CD4-positive, alpha-beta T cell treated with Interleukin-17A for 1 hour (primary cell): ENCODE measurements around the gene MECR.

Source experiments
- DNase-seq: peaks from one replicate; pipeline ENCODE4 v3.0.0-alpha.2; 2020

The MECR gene

GRCh38 chr1:29255134-29255666 lies 24.5 kb upstream of the MECR start:
- DNase-seq: no peak

- DNase-seq: no peak
These were observed 23.6 kb upstream of the MECR start for GRCh38 chr1:29254346-29254745.

GRCh38 chr1:29253180-29253579 lies 22.4 kb upstream of the MECR start:
- no peak for DNase-seq

GRCh38 chr1:29251164-29252124 lies 20.7 kb upstream of the MECR start:
- no peak for DNase-seq

GRCh38 chr1:29249951-29250581 lies 19.3 kb upstream of the MECR start:
- DNase-seq: no peak

- no peak for DNase-seq
These were observed 18.5 kb upstream of the MECR start for GRCh38 chr1:29249170-29249691.

- no peak for DNase-seq
These were observed 17.7 kb upstream of the MECR start for GRCh38 chr1:29248409-29248808.

- DNase-seq: no peak
These were observed 17.0 kb upstream of the MECR start for GRCh38 chr1:29247571-29248273.

- no peak for DNase-seq
These were observed 16.3 kb upstream of the MECR start for GRCh38 chr1:29247044-29247443.

- no peak for DNase-seq
These were observed 15.1 kb upstream of the MECR start for GRCh38 chr1:29245876-29246275.

GRCh38 chr1:29245261-29245660 lies 14.5 kb upstream of the MECR start:
- no peak for DNase-seq

GRCh38 chr1:29243871-29244200 lies 13.1 kb upstream of the MECR start:
- no peak for DNase-seq

GRCh38 chr1:29243023-29243870 lies 12.5 kb upstream of the MECR start:
- no peak for DNase-seq

- no peak for DNase-seq
These were observed 10.3 kb upstream of the MECR start for GRCh38 chr1:29240986-29241385.

- DNase-seq: no peak
These were observed 9.7 kb upstream of the MECR start for GRCh38 chr1:29240400-29240837.

GRCh38 chr1:29239142-29239541 lies 8.4 kb upstream of the MECR start:
- no peak for DNase-seq

- DNase-seq: no peak
These were observed 7.9 kb upstream of the MECR start for GRCh38 chr1:29238620-29239002.

GRCh38 chr1:29237852-29238619 lies 7.3 kb upstream of the MECR start:
- peak; percentile 18 for DNase-seq

GRCh38 chr1:29237129-29237821 lies 6.5 kb upstream of the MECR start:
- no peak for DNase-seq

- DNase-seq: no peak
These were observed 6.0 kb upstream of the MECR start for GRCh38 chr1:29236712-29237128.
